Activated CD8-positive, alpha-beta memory T cell treated with anti-CD3 and anti-CD28 coated beads for 36 hours (primary cell): ENCODE results near the gene FUOM. TPM values are rescaled to one million over a fixed set of nuclear protein-coding genes. Genes with fewer than 3 reads are reported as not detected.
"Not testable (repeated sequence)": the region's sequence is repeated elsewhere in the genome, so short reads cannot be mapped to it uniquely, and the experiment has no call there.

Experiments
- CTCF ChIA-PET: fragments of 350-600 bp; sonication (Branson Sonifier 250); formaldehyde crosslinking; loops from one replicate; lab custom pipeline; 2021; ENCODE audit warnings: antibody characterized with exemption; lab: Charles Lee
- POLR2A ChIA-PET: fragments of 350-600 bp; sonication (Branson Sonifier 250); formaldehyde crosslinking; loops from one replicate; lab custom pipeline; 2021; ENCODE audit warnings: antibody characterized with exemption; lab: Charles Lee
- total RNA-seq, 2 experiments: library from RNA; stranded (reverse); gene quantifications; one replicate each; pipeline ENCODE4 v1.2.3, GENCODE V29; 2021

Gene FUOM
- total RNA-seq, 2 experiments from 2014 or later = 31.2 to 33.7 TPM

DNA sequence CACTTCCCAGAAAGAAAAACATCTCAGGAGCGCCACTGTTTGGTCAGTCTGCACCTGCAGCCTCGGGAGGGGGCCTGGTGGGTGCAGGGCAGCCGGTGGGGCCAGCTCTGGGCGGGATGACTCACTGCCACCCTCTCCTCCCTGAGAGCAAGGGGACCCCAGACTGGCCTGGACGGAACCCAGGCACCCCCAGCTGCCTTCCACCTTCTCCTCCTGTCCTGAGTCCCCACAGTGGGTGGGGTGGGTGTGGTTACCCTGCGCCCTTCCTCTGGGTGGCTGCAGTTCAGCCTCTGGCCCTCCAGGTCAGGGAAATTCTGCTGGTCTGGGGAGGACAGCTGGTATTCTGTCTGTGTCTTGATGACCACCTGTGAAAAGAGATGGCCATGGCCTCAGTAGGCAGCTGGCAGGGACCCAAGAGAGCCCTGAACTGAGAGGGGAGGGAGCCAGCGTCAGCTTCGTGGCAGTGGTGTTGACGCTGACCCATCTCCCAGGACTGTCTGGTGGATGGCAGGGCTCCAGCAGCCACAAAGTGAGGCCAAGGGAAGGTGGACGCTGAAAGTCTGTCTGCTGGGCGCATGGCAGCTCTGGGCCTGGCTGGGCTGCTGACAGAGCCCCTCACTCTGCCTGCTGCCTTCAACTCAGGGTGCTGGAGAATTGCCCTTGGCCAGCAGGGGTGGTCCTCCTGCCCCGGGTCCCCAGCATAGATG lies 30.0 kb downstream of the FUOM start:
- POLR2A ChIA-PET = no interaction called here
- CTCF ChIA-PET = interaction anchor here (0.5 to 1.6 kb wide), 2 partner anchors 20 to 301 kb away, joined by 4 to 8 read pairs; no protein-coding TSS in a partner anchor

DNA sequence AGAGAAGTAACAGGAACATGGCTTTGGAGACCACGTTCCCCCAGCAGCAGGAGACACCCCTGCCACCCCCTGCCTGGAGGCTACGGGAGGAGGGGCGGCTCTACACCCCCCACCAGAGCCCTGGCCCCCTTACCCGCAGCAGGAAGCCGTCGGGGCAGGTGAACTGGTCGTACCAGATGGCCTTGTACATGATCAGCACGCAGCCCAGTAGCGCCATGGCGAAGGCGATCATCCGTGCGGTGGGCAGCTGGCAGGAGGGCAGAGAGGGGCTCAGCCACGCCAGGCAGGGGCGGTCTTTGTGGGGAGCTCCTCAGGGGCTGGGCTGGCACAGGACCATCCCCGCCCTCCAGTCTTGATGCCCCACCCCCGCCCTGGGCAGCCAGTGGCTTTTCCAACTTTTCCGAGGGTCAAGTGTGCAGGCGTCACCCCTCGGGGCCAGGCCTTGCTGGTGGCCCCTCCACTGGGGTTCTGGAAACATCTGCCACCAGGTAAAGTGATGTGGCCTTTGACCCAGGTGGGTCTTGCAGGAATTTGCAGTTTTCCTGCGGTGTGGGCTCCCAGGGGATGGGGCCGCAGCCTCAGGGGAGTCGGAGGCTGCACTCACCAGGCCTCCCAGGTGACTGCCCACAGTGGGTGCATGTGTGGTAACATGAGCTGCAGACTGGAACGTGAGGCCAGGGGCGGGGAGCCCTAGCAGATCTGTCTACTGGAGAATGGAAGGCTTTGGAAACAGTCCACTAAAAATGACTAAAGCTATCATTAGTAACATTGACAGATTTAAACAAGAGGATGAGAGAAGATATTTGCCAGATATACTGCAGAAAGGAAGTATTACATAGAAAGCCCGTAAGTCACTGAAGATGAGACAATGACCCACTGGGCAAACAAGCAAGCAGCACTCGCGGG lies 30.8 kb downstream of the FUOM start:
- POLR2A ChIA-PET = no interaction called here

DNA sequence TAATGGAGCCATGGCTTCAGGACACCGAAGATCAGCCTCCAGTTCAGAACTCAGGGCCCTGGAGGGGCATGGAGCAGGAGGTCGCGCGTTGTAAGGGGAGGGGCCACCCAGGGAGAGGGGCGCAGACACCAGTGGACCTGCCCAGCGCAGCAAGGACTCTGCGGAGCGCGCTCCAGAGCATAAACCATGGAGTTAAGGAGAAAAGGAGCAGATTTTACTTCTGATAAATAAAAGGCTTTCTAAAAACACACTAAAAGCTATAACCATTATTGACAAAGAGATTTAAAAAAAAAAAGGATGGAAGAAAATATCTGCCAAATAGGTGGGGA lies 31.6 kb downstream of the FUOM start:
- ChIA-PET CTCF (no interaction called here), POLR2A (no interaction called here)

More for the DNA sequence above, 30.8 kb downstream of the FUOM start:
- CTCF ChIA-PET = interaction anchor here (0.5 to 1.6 kb wide), 2 partner anchors 19 to 302 kb away, joined by 4 to 8 read pairs; no protein-coding TSS in a partner anchor

DNA sequence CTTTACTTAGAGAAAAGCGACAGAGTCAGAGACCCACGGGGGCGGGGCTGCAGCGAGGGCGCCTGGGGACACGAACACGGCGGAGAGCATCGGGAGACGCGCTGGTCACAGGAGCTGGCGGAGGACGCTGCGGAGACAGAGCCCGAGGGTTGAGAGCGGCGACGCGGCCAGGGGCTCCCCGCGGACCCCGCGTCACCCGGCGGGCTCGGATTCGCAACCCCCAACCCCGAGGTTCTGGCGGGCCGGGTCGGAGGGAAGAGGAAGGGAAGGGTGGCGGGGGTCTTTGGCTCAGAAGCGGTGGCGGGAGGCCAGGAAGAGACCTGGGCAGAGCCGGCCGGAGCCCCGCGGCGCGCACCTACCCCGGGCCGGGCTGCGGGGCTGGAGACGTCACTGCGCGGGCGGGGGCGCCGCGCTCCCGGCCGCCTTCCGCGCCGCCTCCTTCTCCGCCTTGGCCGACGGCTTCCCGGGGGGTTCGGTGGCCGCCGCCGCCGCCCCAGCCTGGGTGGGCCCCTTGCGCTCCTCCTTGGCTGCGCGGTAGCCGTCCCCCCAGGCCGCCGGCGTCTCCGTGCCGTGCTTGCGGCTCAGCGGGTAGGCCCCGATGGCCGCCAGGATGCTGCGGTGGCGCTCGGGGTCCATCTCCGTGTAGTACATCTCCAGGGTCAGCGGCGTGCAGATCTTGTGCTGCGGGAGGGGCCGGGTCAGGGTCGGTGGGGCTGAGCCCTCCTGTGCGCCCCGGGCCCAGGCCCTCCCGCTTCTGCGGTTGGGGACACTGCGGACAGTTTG lies 32.2 kb downstream of the FUOM start:
- ChIA-PET POLR2A (interaction anchor here (0.5 to 0.7 kb wide), 2 partner anchors 36 to 64 kb away, joined by 3 to 6 read pairs; no protein-coding TSS in a partner anchor), CTCF (interaction anchor here (0.6 to 0.7 kb wide), 2 partner anchors 55 to 91 kb away, joined by 4 read pairs; no protein-coding TSS in a partner anchor)

DNA sequence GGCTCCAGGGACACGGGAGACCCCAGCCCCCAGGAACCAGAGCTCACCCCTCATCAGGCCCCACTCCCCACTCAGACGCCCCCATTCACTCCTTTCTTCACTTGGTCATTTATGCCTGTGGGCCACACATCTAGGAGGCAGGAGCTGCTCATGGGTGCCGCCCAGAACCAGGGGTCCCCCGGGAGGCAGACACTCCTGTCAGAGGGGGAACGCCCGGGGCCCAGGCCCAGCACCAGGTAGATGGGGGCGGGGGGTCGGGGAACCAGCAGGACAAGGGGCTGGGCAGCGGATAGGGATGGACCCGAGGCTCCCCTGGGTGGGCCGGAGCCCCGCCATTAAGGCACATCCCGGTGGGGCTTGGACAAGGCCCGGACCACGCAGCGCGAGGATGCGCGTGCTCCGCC lies 33.0 kb downstream of the FUOM start:
- ChIA-PET POLR2A (interaction anchor here (0.5 to 0.7 kb wide), 2 partner anchors 37 to 63 kb away, joined by 3 to 6 read pairs; no protein-coding TSS in a partner anchor), CTCF (interaction anchor here (0.6 to 0.8 kb wide), 3 partner anchors 54 to 195 kb away, joined by 3 to 4 read pairs (median 4); no protein-coding TSS in a partner anchor)

DNA sequence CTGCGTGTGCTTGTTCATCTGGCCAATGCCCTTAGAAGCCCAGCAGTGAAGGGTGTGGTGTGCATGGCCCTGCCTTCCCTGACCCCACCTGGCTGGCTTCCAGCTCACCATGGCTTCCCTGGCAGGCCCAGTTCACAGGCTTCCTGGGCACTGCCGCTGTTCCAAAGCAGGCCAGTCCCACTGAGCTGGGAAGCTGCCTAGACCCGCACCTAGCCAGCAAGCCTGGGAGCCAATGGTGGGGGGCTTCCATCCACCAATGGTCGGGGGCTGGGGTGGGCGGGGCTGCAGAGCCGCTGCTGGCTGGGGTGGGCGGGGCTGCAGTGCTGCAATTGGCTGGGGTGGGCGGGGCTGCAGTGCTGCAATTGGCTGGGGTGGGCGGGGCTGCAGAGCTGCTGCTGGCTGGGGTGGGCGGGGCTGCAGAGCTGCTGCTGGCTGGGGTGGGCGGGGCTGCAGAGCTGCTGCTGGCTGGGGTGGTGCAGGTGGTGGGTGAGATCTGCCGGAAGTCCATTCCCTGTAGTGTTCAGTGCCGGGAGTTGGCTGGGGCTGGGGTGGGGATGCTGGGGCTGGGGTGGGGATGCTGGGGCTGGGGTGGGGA lies 33.5 kb downstream of the FUOM start:
- ChIA-PET CTCF (interaction anchor here (0.8 to 1.6 kb wide), 2 partner anchors 9 to 196 kb away, joined by 3 to 6 read pairs; no protein-coding TSS in a partner anchor), POLR2A (no interaction called here)

DNA sequence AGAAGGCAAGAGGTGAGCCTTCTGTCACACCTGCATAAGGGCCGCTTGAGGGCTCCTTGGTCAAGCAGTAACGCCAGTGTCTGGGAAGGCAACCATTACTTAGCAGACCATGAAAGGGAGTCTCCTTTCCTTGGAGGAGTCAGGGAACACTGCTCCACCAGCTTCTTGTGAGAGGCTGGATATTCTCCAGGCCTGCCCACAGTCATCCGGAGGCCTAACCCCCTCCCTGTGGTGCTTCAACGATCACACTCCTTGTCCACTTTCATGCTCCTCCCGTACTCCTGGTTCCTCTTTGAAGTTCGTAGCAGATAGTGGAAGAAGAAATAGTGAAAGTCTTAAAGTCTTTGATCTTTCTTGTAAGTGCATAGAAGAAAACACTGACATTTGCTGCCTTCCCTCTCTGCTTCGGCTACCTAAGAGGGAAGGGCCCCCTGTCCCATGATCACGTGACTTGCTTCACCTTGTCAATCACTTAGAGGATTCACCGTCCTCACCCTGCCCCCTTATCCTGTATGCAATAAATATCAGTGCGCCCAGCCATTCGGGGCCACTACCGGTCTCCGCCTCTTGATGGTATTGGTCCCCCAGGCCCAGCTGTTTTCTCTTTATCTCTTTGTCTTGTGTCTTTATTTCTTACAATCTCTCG lies 35.6 kb downstream of the FUOM start:
- CTCF ChIA-PET = interaction anchor here (1.4 kb wide), 1 partner anchor 7 kb away, joined by 8 read pairs; no protein-coding TSS in a partner anchor
- POLR2A ChIA-PET = not testable (repeated sequence)

DNA sequence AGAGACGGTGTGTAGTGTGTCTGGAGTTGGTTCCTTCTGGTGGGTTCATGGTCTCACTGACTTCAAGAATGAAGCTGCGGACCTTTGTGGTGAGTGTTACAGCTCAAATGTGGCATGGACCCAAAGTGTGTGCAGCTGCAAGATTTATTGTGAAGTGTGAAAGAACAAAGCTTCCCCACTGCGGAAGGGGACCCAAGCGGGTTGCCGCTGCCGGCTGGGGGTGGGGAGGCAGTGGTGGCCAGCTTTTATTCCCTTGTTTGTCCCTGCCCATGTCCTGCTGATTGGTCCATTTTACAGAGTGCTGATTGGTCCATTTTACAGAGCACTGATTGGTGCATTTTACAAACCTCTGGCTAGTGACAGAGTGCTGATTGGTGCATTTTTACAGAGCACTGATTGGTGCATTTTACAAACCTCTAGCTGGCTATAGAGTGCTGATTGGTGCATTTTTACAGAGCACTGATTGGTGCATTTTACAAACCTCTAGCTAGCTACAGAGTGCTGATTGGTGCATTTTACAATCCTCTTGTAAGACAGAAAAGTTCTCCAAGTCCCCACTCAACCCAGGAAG lies 36.9 kb downstream of the FUOM start:
- CTCF ChIA-PET = interaction anchor here (1.1 to 1.4 kb wide), 2 partner anchors 9 to 178 kb away, joined by 3 to 8 read pairs; no protein-coding TSS in a partner anchor
- POLR2A ChIA-PET = interaction anchor here (0.7 kb wide), 1 partner anchor 40 kb away, joined by 5 read pairs; no protein-coding TSS in a partner anchor

DNA sequence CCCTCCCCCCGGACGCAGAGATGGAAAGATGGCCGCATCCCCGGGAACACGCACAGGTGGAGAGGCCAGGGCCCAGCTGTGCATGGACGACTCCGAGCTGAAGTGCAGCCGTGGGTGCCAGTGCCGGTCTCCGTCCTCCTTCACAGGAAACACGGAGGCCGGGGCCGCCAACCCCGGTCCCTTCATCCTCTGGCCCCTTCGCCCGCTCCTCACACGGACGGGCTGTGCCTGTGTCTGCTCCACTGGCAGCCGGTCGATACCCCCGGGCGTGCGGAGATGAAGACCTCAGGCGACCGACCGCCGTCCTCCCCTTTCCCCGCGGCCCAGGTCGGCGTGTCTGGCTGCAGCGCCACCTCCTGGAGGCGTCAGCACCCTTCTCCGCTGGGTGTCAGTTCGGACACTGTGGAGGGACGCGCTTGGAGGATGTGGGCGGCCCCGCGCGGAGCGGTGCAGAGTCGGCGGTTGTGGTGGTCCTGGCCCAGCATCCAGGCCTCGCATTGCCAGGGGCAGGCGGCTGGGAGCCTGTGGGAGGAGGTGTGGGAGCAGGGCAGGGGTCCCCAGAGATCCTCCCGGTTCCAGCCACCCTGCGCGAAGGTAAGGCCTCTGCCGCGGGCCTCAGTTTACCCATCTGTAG lies 39.2 kb downstream of the FUOM start:
- CTCF ChIA-PET = interaction anchor here (0.6 kb wide), 2 partner anchors 11 to 40 kb away, joined by 3 read pairs; no protein-coding TSS in a partner anchor
- POLR2A ChIA-PET = no interaction called here

DNA sequence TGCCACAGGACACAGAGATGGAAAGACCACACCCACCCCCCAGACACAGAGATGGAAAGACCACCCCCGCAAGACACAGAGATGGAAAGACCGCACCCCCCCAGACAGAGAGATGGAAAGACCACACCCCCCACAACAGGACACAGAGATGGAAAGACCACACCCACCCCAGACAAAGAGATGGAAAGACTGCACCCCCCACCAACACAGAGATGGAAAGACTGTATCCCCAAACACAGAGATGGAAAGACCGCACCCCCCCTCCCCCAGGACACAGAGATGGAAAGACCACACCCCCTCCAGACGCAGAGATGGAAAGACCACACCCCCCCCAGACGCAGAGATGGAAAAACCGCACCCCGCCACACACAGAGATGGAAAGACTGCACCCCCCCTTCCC lies 41.1 kb downstream of the FUOM start:
- CTCF ChIA-PET = no interaction called here

DNA sequence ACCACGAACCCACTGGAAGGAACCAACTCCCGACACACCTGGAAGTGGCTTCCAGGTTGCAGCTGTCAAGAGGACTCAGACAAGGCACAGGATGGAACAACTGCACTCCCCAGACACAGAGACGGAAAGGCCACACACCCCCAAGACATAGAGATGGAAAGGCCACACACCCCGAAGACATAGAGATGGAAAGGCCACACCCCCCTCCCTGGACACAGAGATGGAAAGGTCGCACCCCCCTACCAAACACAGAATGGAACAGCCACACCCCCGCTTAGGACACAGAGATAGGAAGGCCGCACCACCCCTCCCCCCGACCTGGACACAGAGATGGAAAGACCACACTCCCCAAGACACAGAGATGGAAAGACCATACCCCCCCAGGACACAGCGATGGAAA lies 41.6 kb downstream of the FUOM start:
- ChIA-PET POLR2A (no interaction called here), CTCF (interaction anchor here (2.1 kb wide), 1 partner anchor 13 kb away, joined by 11 read pairs; no protein-coding TSS in a partner anchor)

More for the DNA sequence above, 41.1 kb downstream of the FUOM start:
- POLR2A ChIA-PET = no interaction called here

DNA sequence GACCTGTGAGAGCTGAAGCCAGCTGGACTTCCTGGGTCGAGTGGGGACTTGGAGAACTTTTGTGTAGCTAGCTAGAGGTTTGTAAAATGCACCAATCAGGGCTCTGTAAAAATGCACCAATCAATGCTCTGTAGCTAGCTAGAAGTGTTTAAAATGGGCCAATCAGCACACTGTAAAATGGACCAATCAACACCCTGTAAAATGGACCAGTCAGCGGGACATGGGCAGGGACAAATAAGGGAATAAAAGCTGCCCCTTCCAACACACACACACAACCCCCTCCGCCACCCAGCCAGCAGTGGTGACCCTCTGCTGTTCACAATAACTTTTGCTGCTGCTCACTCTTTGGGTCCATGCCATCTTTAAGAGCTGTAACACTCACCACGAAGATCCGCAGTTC lies 42.0 kb downstream of the FUOM start:
- CTCF ChIA-PET = interaction anchor here (2.1 kb wide), 1 partner anchor 14 kb away, joined by 11 read pairs; no protein-coding TSS in a partner anchor
- POLR2A ChIA-PET = no interaction called here

DNA sequence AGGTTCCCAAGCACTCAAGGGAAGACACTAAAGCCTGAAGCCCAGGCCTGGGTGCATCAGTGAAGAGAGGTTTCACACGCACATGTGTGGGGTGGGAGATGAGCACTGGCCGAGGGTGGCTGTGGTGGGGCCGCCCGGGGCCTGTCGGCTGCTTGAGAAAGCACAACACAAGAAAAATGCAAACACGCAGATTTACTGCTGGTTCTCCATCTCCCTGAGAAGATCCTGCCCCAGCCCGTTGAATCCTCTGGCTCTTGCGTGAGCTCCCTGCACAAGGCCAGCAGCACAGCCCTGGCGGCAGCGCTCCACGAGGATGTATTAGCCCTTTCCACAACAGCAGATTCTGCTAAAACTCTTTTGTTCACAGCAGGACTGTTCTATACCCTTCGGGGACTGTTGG lies 42.9 kb downstream of the FUOM start:
- ChIA-PET CTCF (interaction anchor here (0.7 to 2.1 kb wide), 4 partner anchors 9 to 30 kb away, joined by 3 to 11 read pairs (median 5); no protein-coding TSS in a partner anchor), POLR2A (no interaction called here)

DNA sequence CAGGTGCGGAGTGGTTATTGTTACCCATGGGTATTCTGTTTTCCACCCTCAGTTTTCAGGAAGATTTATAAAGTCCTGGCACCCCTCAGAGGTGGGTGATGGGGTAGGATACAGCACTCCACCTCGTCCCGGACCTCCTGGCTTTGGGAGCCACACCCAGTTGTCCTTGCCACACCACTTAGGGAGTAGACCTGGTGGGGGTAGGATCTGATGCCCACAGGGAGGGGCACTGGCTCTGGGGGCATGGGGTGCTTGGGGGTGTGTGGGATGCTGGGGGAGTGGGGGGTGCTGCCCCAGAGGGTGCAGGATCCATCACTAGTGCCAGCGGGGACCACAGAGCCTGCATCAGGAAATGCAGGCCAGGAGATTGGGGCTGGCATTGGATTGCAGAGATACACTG lies 44.6 kb downstream of the FUOM start:
- POLR2A ChIA-PET = no interaction called here

DNA sequence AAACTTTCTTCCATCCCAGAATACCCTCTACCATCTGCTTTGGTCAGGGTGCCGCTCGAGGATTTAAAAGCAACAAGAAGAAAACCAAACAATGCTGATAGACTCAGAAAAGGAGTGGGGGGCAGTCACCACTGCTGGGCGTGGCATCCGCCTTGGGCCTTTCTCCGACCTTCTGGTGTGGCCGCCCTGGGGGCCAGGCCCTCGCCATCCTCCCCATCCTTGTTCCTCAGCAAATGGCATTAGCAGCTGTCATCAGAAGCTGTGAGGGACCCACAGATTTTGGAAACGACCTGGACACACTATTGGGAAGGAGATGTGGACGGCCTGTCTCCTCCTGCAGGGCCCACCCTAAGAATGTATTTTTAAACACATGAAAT lies 45.1 kb downstream of the FUOM start:
- ChIA-PET POLR2A (no interaction called here), CTCF (interaction anchor here (0.7 kb wide), 1 partner anchor 16 kb away, joined by 3 read pairs; no protein-coding TSS in a partner anchor)

More for the DNA sequence above, 44.6 kb downstream of the FUOM start:
- CTCF ChIA-PET = no interaction called here

DNA sequence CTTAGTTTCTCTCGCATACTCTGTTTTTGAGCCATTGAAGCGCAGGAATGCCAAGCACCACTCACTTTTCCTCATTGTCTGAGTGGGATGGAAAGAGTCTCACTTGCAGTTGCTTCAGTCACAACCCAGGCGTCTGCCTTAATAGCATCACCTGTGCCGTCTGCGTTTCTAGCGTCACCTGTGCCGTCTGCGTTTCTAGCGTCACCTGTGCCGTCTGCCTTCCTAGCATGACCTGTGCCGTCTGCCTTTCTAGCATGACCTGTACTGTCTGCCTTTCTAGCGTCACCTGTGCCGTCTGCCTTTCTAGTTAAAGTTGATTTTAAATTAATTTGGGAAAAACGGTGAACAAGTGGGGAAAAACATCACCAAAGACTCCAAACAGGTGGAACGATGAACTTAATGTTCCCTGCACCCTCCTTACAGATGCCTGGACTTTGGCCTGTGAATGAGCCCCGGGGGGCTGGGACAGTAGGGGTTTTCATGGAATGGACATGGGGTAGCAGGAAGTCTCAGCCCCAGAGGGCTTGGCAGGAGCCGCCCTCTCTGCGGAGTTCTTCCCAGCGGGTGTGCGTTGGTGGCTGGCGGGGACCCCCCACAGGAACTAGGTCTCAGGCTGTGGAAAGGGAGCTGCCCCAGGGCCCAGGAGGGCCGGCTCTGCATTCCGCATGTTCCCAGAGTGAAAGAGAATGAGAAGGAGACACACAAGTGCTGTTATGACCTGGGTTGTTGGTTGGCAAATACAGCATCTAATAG lies 45.6 kb downstream of the FUOM start:
- CTCF ChIA-PET = interaction anchor here (0.7 kb wide), 1 partner anchor 17 kb away, joined by 3 read pairs; no protein-coding TSS in a partner anchor

More for the DNA sequence above, 45.6 kb downstream of the FUOM start:
- POLR2A ChIA-PET = no interaction called here
